ENCODE measurements around the gene TBXA2R.

The TBXA2R gene

GRCh38 chr19:3607303-3608078 lies 816 bp upstream of the TBXA2R start:
- Histone ChIP-seq H3K4me3 (ENCODE audit: low read length) (peak overlapping the region; percentile 51), H3K36me3 (ENCODE audit: control insufficient read depth, low read depth, low read length) (peaks cover 6% of the 10 kb centered on the region), H3K9me3 (ENCODE audit: control insufficient read depth, low read depth, low read length) (no peaks in the 10 kb centered on the region), H3K27me3 (ENCODE audit: control insufficient read depth, insufficient read depth, low read length) (peaks cover 15% of the 10 kb centered on the region), H3K9ac (ENCODE audit: low read length) (no peak overlapping the region), H3K4me1 (ENCODE audit: control insufficient read depth, low read depth, low read length) (no peaks in the 10 kb centered on the region), H3K27ac (ENCODE audit: low read length) (no peak overlapping the region)

GRCh38 chr19:3606174-3606689 lies 443 bp downstream of the TBXA2R start:
- Histone ChIP-seq H3K36me3 (ENCODE audit: control insufficient read depth, low read depth, low read length) (no peaks in the 10 kb centered on the region), H3K27ac (ENCODE audit: low read length) (no peak overlapping the region), H3K9me3 (ENCODE audit: control insufficient read depth, low read depth, low read length) (no peaks in the 10 kb centered on the region), H3K27me3 (ENCODE audit: control insufficient read depth, insufficient read depth, low read length) (peaks cover 15% of the 10 kb centered on the region), H3K9ac (ENCODE audit: low read length) (no peak overlapping the region), H3K4me3 (ENCODE audit: low read length) (peak overlapping the region; percentile 51), H3K4me1 (ENCODE audit: control insufficient read depth, low read depth, low read length) (no peaks in the 10 kb centered on the region)

GRCh38 chr19:3605770-3606169 lies 905 bp downstream of the TBXA2R start:
- no peak overlapping the region for H3K9ac ChIP-seq (ENCODE audit: low read length)
- H3K27ac ChIP-seq (ENCODE audit: low read length): no peak overlapping the region
- no peaks in the 10 kb centered on the region for H3K4me1 ChIP-seq (ENCODE audit: control insufficient read depth, low read depth, low read length)
- peaks cover 15% of the 10 kb centered on the region for H3K27me3 ChIP-seq (ENCODE audit: control insufficient read depth, insufficient read depth, low read length)
- no peak overlapping the region for H3K4me3 ChIP-seq (ENCODE audit: low read length)
- no peaks in the 10 kb centered on the region for H3K9me3 ChIP-seq (ENCODE audit: control insufficient read depth, low read depth, low read length)
- no peaks in the 10 kb centered on the region for H3K36me3 ChIP-seq (ENCODE audit: control insufficient read depth, low read depth, low read length)

GRCh38 chr19:3605361-3605760 lies 1.3 kb downstream of the TBXA2R start:
- H3K36me3 ChIP-seq (ENCODE audit: control insufficient read depth, low read depth, low read length): no peaks in the 10 kb centered on the region
- H3K27ac ChIP-seq (ENCODE audit: low read length): no peak overlapping the region
- peaks cover 15% of the 10 kb centered on the region for H3K27me3 ChIP-seq (ENCODE audit: control insufficient read depth, insufficient read depth, low read length)
- H3K4me3 ChIP-seq (ENCODE audit: low read length): no peak overlapping the region
- no peak overlapping the region for H3K9ac ChIP-seq (ENCODE audit: low read length)
- no peaks in the 10 kb centered on the region for H3K9me3 ChIP-seq (ENCODE audit: control insufficient read depth, low read depth, low read length)
- H3K4me1 ChIP-seq (ENCODE audit: control insufficient read depth, low read depth, low read length): no peaks in the 10 kb centered on the region

GRCh38 chr19:3604987-3605343 lies 1.7 kb downstream of the TBXA2R start:
- Histone ChIP-seq H3K27me3 (ENCODE audit: control insufficient read depth, insufficient read depth, low read length) (peaks cover 15% of the 10 kb centered on the region), H3K36me3 (ENCODE audit: control insufficient read depth, low read depth, low read length) (no peaks in the 10 kb centered on the region), H3K27ac (ENCODE audit: low read length) (no peak overlapping the region), H3K9me3 (ENCODE audit: control insufficient read depth, low read depth, low read length) (no peaks in the 10 kb centered on the region), H3K4me3 (ENCODE audit: low read length) (no peak overlapping the region), H3K9ac (ENCODE audit: low read length) (no peak overlapping the region), H3K4me1 (ENCODE audit: control insufficient read depth, low read depth, low read length) (no peaks in the 10 kb centered on the region)

GRCh38 chr19:3604227-3604986 lies 2.3 kb downstream of the TBXA2R start:
- Histone ChIP-seq H3K36me3 (ENCODE audit: control insufficient read depth, low read depth, low read length) (no peaks in the 10 kb centered on the region), H3K9me3 (ENCODE audit: control insufficient read depth, low read depth, low read length) (no peaks in the 10 kb centered on the region), H3K27me3 (ENCODE audit: control insufficient read depth, insufficient read depth, low read length) (peaks cover 15% of the 10 kb centered on the region), H3K4me3 (ENCODE audit: low read length) (no peak overlapping the region), H3K9ac (ENCODE audit: low read length) (no peak overlapping the region), H3K27ac (ENCODE audit: low read length) (no peak overlapping the region), H3K4me1 (ENCODE audit: control insufficient read depth, low read depth, low read length) (no peaks in the 10 kb centered on the region)

GRCh38 chr19:3603121-3603811 lies 3.4 kb downstream of the TBXA2R start:
- peaks cover 15% of the 10 kb centered on the region for H3K27me3 ChIP-seq (ENCODE audit: control insufficient read depth, insufficient read depth, low read length)
- no peak overlapping the region for H3K4me3 ChIP-seq (ENCODE audit: low read length)
- H3K4me1 ChIP-seq (ENCODE audit: control insufficient read depth, low read depth, low read length): no peaks in the 10 kb centered on the region
- H3K27ac ChIP-seq (ENCODE audit: low read length): no peak overlapping the region
- H3K9me3 ChIP-seq (ENCODE audit: control insufficient read depth, low read depth, low read length): no peaks in the 10 kb centered on the region
- H3K36me3 ChIP-seq (ENCODE audit: control insufficient read depth, low read depth, low read length): no peaks in the 10 kb centered on the region
- no peak overlapping the region for H3K9ac ChIP-seq (ENCODE audit: low read length)

GRCh38 chr19:3601021-3601420 lies 5.7 kb downstream of the TBXA2R start:
- Histone ChIP-seq H3K27ac (ENCODE audit: low read length) (no peak overlapping the region), H3K9me3 (ENCODE audit: control insufficient read depth, low read depth, low read length) (no peaks in the 10 kb centered on the region), H3K9ac (ENCODE audit: low read length) (no peak overlapping the region), H3K4me3 (ENCODE audit: low read length) (no peak overlapping the region), H3K36me3 (ENCODE audit: control insufficient read depth, low read depth, low read length) (no peaks in the 10 kb centered on the region), H3K27me3 (ENCODE audit: control insufficient read depth, insufficient read depth, low read length) (peaks cover 11% of the 10 kb centered on the region), H3K4me1 (ENCODE audit: control insufficient read depth, low read depth, low read length) (no peaks in the 10 kb centered on the region)

GRCh38 chr19:3599776-3600187 lies 6.9 kb downstream of the TBXA2R start:
- H3K9me3 ChIP-seq (ENCODE audit: control insufficient read depth, low read depth, low read length): no peaks in the 10 kb centered on the region

GRCh38 chr19:3595521-3596061 lies 11.1 kb downstream of the TBXA2R start:
- no peak overlapping the region for H3K9ac ChIP-seq (ENCODE audit: low read length)
- no peak overlapping the region for H3K4me3 ChIP-seq (ENCODE audit: low read length)
- no peaks in the 10 kb centered on the region for H3K9me3 ChIP-seq (ENCODE audit: control insufficient read depth, low read depth, low read length)
- H3K27me3 ChIP-seq (ENCODE audit: control insufficient read depth, insufficient read depth, low read length): no peaks in the 10 kb centered on the region
- no peaks in the 10 kb centered on the region for H3K36me3 ChIP-seq (ENCODE audit: control insufficient read depth, low read depth, low read length)
- no peak overlapping the region for H3K27ac ChIP-seq (ENCODE audit: low read length)
- H3K4me1 ChIP-seq (ENCODE audit: control insufficient read depth, low read depth, low read length): no peaks in the 10 kb centered on the region

More at GRCh38 chr19:3599776-3600187, 6.9 kb downstream of the TBXA2R start:
- no peaks in the 10 kb centered on the region for H3K36me3 ChIP-seq (ENCODE audit: control insufficient read depth, low read depth, low read length)
- no peak overlapping the region for H3K27ac ChIP-seq (ENCODE audit: low read length)
- H3K4me1 ChIP-seq (ENCODE audit: control insufficient read depth, low read depth, low read length): no peaks in the 10 kb centered on the region
- no peaks in the 10 kb centered on the region for H3K27me3 ChIP-seq (ENCODE audit: control insufficient read depth, insufficient read depth, low read length)
- no peak overlapping the region for H3K9ac ChIP-seq (ENCODE audit: low read length)
- no peak overlapping the region for H3K4me3 ChIP-seq (ENCODE audit: low read length)

- peaks cover 4% of the 10 kb centered on the region for H3K27me3 ChIP-seq (ENCODE audit: control insufficient read depth, insufficient read depth, low read length)
- H3K4me1 ChIP-seq (ENCODE audit: control insufficient read depth, low read depth, low read length): no peaks in the 10 kb centered on the region
- H3K36me3 ChIP-seq (ENCODE audit: control insufficient read depth, low read depth, low read length): no peaks in the 10 kb centered on the region
- H3K9ac ChIP-seq (ENCODE audit: low read length): no peak overlapping the region
- H3K4me3 ChIP-seq (ENCODE audit: low read length): no peak overlapping the region
- no peaks in the 10 kb centered on the region for H3K9me3 ChIP-seq (ENCODE audit: control insufficient read depth, low read depth, low read length)
- H3K27ac ChIP-seq (ENCODE audit: low read length): no peak overlapping the region
Measured at GRCh38 chr19:3593156-3593555, 13.5 kb downstream of the TBXA2R start.

All from iPS-18a (cell line).